ENCODE results near the gene BPIFB3.
A peak's percentile ranks its signal among the peaks of the same experiment; 100 is the strongest.

Gene BPIFB3

GRCh38 chr20:33028875-33029274, 24.8 kb upstream of the BPIFB3 start:
- Mint-ChIP-seq H3K27me3 (ENCODE audit: low read depth, poor library complexity) (peaks cover 6% of the 10 kb centered on the region), H3K9me3 (no peaks in the 10 kb centered on the region), H3K4me1 (no peaks in the 10 kb centered on the region), H3K4me3 (no peak overlapping the region), H3K27ac (no peak overlapping the region), H3K36me3 (ENCODE audit: low read depth) (no peaks in the 10 kb centered on the region)
- TF ChIP-seq CTCF (IDR thresholded peaks at IDR 0.05) = no peak
- DNase-seq = no peak

DNA sequence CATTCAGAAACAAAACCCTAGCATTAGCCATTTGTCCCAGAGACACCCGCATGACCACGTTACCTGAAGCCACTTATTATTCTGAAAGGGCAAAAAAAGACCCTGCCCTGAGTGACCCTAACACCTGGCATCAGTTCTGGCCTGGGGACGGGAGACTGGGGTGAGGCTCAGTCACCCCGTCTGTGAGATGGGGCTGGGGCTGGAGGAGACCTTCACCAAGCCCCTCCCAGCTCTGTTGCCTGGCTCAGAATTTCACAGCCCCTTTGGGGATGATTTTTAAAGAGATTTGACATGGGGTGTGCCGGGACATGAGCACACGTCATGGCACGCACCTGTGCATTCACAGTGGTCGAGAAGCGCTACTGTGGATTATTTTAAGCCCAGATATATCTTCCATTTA, 23.6 kb upstream of the BPIFB3 start:
- Mint-ChIP-seq H3K27me3 (ENCODE audit: low read depth, poor library complexity) (peaks cover 10% of the 10 kb centered on the region), H3K4me3 (no peak overlapping the region), H3K27ac (no peak overlapping the region), H3K9me3 (no peaks in the 10 kb centered on the region), H3K36me3 (ENCODE audit: low read depth) (no peaks in the 10 kb centered on the region), H3K4me1 (no peaks in the 10 kb centered on the region)
- DNase-seq = no peak
- TF ChIP-seq CTCF (IDR thresholded peaks at IDR 0.05) = no peak

DNA sequence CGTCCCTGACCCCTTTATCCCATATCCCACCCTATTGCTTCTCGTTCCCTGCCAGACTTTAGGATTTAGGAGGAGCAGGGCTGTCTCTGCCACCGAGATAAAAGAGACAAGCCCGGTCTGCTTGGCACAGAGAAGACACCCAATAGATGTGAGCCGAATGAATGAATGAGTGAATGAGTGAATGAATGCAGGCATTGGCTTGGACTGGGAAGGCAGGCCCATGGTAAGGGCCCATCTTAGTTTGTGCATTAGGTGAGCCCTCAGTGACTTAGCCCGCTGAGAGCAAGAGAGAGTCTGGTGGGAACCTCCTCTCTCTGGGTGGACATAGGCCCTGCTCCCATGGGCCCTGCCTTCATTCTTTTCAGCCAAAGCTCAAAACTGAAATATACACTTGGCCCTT, 23.1 kb upstream of the BPIFB3 start:
- Mint-ChIP-seq H3K4me1 (no peaks in the 10 kb centered on the region), H3K9me3 (no peaks in the 10 kb centered on the region), H3K27me3 (ENCODE audit: low read depth, poor library complexity) (peaks cover 15% of the 10 kb centered on the region), H3K4me3 (no peak overlapping the region), H3K27ac (no peak overlapping the region), H3K36me3 (ENCODE audit: low read depth) (no peaks in the 10 kb centered on the region)
- no peak for TF ChIP-seq CTCF (IDR thresholded peaks at IDR 0.05)
- DNase-seq = no peak

- Mint-ChIP-seq H3K4me3 (no peak within 1 kb of the TSS), H3K4me1 (no peaks in the 10 kb centered on the region), H3K36me3 (ENCODE audit: low read depth) (no peaks in the 10 kb centered on the region), H3K9me3 (no peaks in the 10 kb centered on the region), H3K27me3 (ENCODE audit: low read depth, poor library complexity) (peaks cover 19% of the 10 kb centered on the region), H3K27ac (peak within 1 kb of the TSS; percentile 13)
- no peak for TF ChIP-seq CTCF (IDR thresholded peaks at IDR 0.05)
- DNase-seq = no peak
Measured at GRCh38 chr20:33031531-33031930, 22.2 kb upstream of the BPIFB3 start, which contains the start of gene BPIFB6. BPIFB6 (plus strand) TSS chr20:33031648; CDS start chr20:33031648, 0 bp downstream.

GRCh38 chr20:33032555-33032954, 21.1 kb upstream of the BPIFB3 start:
- H3K36me3 Mint-ChIP-seq (ENCODE audit: low read depth) = no peaks in the 10 kb centered on the region
- peaks cover 22% of the 10 kb centered on the region for H3K27me3 Mint-ChIP-seq (ENCODE audit: low read depth, poor library complexity)
- H3K4me3 Mint-ChIP-seq = no peak overlapping the region
- peak overlapping the region; percentile 13 for H3K27ac Mint-ChIP-seq
- no peak for DNase-seq
- no peaks in the 10 kb centered on the region for H3K9me3 Mint-ChIP-seq
- TF ChIP-seq CTCF (IDR thresholded peaks at IDR 0.05) = no peak
- H3K4me1 Mint-ChIP-seq = no peaks in the 10 kb centered on the region

- Mint-ChIP-seq H3K27me3 (ENCODE audit: low read depth, poor library complexity) (peaks cover 29% of the 10 kb centered on the region), H3K9me3 (no peaks in the 10 kb centered on the region), H3K4me3 (no peak overlapping the region), H3K4me1 (no peaks in the 10 kb centered on the region), H3K27ac (no peak overlapping the region), H3K36me3 (ENCODE audit: low read depth) (no peaks in the 10 kb centered on the region)
- no peak for TF ChIP-seq CTCF (IDR thresholded peaks at IDR 0.05)
- DNase-seq = no peak
Measured at GRCh38 chr20:33033381-33033780, 20.3 kb upstream of the BPIFB3 start.

Measured in nephron progenitor cell (in vitro differentiated cells).